Neural cell (in vitro differentiated cells): Measurements from ENCODE around the gene ATP2A1.

Experiments used
- EP300 ChIP-seq: fragments of 450-650 bp; conservative IDR thresholded peaks from 2 replicates; pipeline ENCODE4 v1.6.1; 2014; ENCODE audit warnings: antibody characterized with exemption, mild to moderate bottlenecking, moderate library complexity; ENCODE audit not compliant: poor library complexity, severe bottlenecking
- EZH2 ChIP-seq: fragments of 200-600, 300-800 bp; shearing (Covaris generic), sonication (generic); IDR thresholded peaks from 2 replicates; pipeline ENCODE4 v1.6.1; 2014; ENCODE audit warnings: antibody characterized with exemption, low read length, borderline replicate concordance, mild to moderate bottlenecking; ENCODE audit not compliant: insufficient read depth, poor library complexity, severe bottlenecking
- POLR2AphosphoS5 ChIP-seq: IDR thresholded peaks from 2 replicates; pipeline ENCODE4 v1.6.1; 2012
- RAD21 ChIP-seq: fragments of 450-650 bp; conservative IDR thresholded peaks from 2 replicates; pipeline ENCODE4 v1.6.1; 2014; ENCODE audit warnings: antibody characterized with exemption, mild to moderate bottlenecking, moderate library complexity
- SMC3 ChIP-seq: fragments of 450-650 bp; conservative IDR thresholded peaks from 2 replicates; pipeline ENCODE4 v1.6.1; 2014; ENCODE audit warnings: antibody characterized with exemption, mild to moderate bottlenecking, moderate library complexity; ENCODE audit not compliant: poor library complexity
- TAF1 ChIP-seq: IDR thresholded peaks from 2 replicates; pipeline ENCODE4 v1.6.1; 2012; ENCODE audit warnings: low read depth
- TF ChIP-seq, protein P1 (sequence below): fragments of 450-650 bp; IDR thresholded peaks from 2 replicates; pipeline ENCODE4 v1.5.1; 2014; ENCODE audit warnings: antibody characterized with exemption, mild to moderate bottlenecking, moderate library complexity; ENCODE audit not compliant: poor library complexity, severe bottlenecking
- TF ChIP-seq, protein P2 (sequence below): IDR thresholded peaks from 2 replicates; pipeline ENCODE4 v1.6.1; 2012; ENCODE audit warnings: borderline replicate concordance

DNA sequence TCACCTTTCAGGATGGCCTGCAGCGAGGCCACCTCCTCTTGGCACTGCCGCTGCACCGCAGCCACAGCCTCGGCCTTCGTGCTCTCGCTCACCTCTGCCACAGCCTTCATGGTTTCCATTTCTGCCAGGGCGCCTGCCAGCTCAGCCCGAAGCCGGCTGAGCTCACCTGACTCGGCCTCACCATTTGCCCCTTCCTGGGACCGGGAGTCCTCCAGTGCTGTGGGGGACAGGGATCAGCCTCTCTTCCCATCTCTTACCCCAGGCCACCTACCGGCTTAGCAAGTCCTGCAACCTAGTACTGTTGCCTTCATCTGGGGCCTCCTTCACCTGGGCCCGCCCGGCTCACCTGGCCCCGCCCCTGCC, 46.1 kb downstream of the ATP2A1 start:
- TF ChIP-seq, protein P1, sequence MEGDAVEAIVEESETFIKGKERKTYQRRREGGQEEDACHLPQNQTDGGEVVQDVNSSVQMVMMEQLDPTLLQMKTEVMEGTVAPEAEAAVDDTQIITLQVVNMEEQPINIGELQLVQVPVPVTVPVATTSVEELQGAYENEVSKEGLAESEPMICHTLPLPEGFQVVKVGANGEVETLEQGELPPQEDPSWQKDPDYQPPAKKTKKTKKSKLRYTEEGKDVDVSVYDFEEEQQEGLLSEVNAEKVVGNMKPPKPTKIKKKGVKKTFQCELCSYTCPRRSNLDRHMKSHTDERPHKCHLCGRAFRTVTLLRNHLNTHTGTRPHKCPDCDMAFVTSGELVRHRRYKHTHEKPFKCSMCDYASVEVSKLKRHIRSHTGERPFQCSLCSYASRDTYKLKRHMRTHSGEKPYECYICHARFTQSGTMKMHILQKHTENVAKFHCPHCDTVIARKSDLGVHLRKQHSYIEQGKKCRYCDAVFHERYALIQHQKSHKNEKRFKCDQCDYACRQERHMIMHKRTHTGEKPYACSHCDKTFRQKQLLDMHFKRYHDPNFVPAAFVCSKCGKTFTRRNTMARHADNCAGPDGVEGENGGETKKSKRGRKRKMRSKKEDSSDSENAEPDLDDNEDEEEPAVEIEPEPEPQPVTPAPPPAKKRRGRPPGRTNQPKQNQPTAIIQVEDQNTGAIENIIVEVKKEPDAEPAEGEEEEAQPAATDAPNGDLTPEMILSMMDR = peak; percentile 8
- TF ChIP-seq EP300 (no peak), POLR2AphosphoS5 (no peak), EZH2 (no peak), RAD21 (no peak), TAF1 (no peak), SMC3 (no peak)
- TF ChIP-seq, protein P2, sequence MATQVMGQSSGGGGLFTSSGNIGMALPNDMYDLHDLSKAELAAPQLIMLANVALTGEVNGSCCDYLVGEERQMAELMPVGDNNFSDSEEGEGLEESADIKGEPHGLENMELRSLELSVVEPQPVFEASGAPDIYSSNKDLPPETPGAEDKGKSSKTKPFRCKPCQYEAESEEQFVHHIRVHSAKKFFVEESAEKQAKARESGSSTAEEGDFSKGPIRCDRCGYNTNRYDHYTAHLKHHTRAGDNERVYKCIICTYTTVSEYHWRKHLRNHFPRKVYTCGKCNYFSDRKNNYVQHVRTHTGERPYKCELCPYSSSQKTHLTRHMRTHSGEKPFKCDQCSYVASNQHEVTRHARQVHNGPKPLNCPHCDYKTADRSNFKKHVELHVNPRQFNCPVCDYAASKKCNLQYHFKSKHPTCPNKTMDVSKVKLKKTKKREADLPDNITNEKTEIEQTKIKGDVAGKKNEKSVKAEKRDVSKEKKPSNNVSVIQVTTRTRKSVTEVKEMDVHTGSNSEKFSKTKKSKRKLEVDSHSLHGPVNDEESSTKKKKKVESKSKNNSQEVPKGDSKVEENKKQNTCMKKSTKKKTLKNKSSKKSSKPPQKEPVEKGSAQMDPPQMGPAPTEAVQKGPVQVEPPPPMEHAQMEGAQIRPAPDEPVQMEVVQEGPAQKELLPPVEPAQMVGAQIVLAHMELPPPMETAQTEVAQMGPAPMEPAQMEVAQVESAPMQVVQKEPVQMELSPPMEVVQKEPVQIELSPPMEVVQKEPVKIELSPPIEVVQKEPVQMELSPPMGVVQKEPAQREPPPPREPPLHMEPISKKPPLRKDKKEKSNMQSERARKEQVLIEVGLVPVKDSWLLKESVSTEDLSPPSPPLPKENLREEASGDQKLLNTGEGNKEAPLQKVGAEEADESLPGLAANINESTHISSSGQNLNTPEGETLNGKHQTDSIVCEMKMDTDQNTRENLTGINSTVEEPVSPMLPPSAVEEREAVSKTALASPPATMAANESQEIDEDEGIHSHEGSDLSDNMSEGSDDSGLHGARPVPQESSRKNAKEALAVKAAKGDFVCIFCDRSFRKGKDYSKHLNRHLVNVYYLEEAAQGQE = no peak
